Skin epidermis (tissue), 12 donors: ENCODE results near the gene SEC14L2.
"Not testable (repeated sequence)": the region's sequence is repeated elsewhere in the genome, so short reads cannot be mapped to it uniquely, and the experiment has no call there.

Experiments
- H3K27ac ChIP-seq, 21 experiments: fragments of 200-600 bp; sonication (generic) in 11 of 21; one replicate each; pipeline ENCODE4 v1.5.0; 2020; ENCODE audit warnings: mild to moderate bottlenecking in 3 of 21, inconsistent platforms in 2 of 21, moderate library complexity in 2 of 21
- H3K4me3 ChIP-seq, 7 experiments: fragments of 200-600 bp; sonication (generic) in 2 of 7; one replicate each; pipeline ENCODE4 v1.5.0; 2020; ENCODE audit warnings: inconsistent platforms in 2 of 7, mild to moderate bottlenecking in 2 of 7, moderate library complexity in 1 of 7

SEC14L2 gene

DNA sequence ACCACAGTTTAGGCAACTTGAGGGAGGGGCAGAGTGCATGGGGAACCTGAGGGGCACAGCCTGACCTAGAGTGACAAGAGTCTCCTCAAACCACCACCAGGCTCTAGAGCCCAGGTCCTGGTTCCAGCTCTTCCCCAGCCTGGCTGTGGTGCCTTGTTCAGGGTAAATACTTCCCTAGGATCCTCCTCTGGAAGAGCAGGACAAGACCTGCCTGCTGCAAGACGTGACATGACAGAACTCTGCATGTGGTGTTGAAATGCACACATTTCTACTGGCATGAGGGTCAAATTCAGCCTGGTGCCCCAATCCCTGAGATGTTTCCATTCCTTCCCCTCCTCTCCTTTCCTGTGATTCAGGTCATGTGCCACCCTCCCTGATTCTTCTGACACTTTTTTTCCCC, 3.3 kb downstream of the SEC14L2 start:
- no peak overlapping the region for H3K4me3 ChIP-seq
- H3K27ac ChIP-seq: peak overlapping the region in 7 of 21 experiments; percentile 0 to 89 (median 40)

DNA sequence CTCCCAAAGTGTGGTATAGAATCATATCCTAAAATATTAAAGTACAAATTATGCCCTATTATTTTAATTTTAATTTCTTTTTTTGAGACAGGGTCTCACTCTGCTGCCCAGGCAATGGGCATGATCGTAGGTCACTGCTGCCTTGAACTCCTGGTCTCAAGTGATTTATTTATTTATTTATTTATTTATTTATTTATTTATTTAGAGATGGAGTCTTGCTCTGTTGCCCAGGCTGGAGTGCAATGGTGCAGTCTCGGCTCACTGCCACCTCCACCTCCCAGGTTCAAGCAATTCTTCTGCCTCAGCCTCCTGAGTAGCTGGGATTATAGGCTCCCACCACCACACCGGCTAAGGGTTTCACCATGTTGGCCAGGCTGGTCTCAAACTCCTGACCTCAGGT, 4.2 kb downstream of the SEC14L2 start:
- not testable (repeated sequence) for H3K4me3 ChIP-seq, H3K27ac ChIP-seq

DNA sequence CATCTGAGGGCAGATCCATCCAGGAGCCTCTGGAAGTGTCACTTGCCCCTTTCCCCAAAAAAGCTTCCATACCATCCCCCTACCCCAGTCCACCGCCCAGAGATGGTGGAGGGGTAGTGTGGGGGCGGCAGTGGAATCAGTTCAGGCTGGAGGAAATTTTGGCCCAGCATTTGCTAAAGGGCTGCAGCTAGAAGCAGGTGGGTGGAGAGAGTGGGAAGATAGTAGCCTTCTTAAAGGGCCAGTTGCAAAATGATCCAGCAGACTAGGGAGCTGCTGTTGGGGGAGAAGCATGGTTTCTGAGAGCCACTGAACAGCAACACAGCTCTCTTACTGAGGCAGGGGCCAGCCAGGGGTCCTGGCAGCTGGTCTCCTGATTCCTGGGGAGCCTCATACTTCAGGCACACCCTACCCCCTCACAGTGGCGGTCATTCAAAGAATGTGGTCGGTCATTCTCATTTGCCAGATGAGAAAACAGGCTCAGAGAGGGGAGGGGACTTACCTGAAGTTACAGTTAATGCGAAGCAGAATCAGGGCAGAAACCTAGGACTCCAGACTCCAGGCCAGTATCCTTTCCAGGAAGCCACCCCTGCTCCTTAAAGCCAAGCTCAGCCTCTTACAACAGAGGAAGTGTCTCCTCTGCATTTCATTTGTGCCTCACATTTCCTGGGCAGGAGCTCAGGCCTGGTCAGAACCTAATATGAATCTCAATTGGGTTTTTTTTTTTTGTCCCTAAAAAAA, 5.4 kb downstream of the SEC14L2 start:
- Histone ChIP-seq H3K4me3 (no peak overlapping the region), H3K27ac (no peak overlapping the region)

DNA sequence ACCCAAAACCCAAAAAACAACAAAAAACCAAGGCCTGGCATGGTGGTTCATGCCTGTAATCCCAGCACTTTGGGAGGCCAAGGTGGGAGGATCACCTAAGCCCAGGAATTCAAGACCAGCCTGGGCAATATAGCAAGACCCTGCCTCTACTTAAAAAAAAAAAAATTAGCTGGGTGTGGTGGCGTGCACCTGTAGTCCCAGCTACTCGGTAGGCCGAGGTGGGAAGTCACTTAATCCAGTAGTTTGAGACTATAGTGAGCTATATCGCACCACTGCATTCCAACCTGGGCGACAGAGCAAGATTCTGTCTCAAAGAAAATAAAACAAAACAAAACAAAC, 5.9 kb downstream of the SEC14L2 start:
- H3K27ac ChIP-seq, H3K4me3 ChIP-seq: not testable (repeated sequence)

DNA sequence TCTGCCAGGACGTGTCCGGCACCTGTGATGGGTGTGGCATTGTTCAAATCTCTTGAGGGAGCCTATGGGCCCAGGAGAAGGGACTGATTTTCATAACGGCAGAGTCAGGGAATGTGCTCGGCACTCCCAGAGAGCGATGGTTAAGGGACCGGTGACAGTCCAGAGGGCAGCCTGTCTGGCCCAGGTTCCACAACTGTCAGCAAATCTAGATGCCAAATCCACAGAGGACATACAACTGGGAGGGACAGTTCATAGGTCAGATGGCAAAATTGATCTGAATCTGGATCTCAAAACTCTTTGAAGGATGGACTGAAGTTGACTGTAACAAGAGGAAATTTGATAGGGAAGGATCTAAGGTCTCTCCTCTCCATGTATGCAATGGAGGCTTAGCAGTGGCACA, 7.5 kb downstream of the SEC14L2 start:
- Histone ChIP-seq H3K27ac (no peak overlapping the region), H3K4me3 (no peak overlapping the region)

DNA sequence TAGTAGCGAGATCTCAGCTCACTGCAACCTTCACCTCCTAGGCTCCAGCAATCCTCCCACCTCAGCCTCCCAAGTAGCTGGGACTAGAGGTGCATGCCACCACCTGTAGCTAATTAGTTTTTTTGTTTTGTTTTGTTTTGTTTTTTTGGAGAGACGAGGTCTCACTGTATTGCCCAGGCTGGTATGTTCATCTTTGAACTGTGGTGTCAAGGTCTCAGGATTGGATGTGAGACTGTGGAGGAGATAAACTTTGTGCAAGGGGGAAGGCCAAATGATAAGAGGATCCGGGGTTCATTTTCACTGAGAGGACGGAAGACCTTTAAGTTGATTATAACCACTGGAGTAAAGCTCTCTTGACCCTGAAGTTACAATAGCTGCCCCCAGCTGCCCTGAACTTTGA, 8.9 kb downstream of the SEC14L2 start:
- Histone ChIP-seq H3K4me3 (no peak overlapping the region), H3K27ac (peak overlapping the region in 1 of 21 experiments; percentile 2)

DNA sequence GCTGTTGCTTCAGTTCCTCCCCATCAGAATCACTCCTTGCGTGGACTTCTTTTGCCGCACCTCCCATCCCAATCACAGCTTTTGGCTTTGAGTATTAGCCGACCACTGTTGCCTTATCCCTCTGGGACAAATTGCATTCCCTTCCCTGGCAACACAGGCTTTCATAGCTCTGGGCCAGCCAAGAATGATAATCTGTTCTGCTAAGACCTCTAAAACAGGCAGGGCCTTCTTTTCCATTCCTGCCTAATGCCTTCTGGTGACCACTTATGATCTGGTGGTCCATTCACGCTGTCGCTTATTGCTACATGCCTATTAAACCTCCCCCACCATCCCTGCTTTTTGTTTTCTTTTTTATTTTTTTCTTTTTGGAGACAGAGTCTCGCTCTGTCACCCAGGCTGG, 9.6 kb downstream of the SEC14L2 start:
- Histone ChIP-seq H3K27ac (peak overlapping the region in 1 of 21 experiments; percentile 2), H3K4me3 (no peak overlapping the region)

DNA sequence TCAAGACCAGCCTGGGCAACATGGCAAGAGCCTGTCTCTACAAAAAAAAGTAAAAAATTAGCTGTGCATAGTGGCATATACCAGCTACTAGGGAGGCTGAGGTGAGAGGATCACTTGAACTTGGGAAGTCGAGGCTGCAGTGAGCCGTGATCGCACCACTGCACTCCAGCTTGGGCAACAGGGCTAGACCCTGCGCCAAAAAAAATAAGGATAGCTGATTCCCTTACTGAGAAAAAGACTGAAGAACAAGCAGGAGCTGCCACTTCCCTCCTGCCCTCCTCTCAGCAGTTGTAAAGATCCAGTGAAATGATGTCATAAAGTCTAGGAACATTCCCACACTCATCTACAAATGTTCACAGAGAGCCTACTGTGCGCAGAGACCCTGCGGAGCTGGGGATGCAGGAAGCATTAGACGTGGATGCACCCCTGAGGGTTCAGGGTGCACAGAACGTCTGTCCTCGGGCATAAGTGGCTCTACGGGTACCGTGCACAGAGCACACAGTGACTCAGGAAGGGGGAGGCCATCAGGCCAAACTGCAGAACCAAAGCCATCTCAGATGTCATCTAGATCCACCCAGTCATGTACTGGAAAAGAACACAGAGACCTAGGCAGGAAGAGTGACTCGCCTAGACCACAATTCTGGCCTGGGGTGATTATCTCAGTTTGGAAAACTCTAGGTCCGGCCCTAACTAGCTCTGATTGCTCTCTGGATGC, 11.7 kb downstream of the SEC14L2 start:
- Histone ChIP-seq H3K27ac (peak overlapping the region in 1 of 21 experiments; percentile 47), H3K4me3 (no peak overlapping the region)

DNA sequence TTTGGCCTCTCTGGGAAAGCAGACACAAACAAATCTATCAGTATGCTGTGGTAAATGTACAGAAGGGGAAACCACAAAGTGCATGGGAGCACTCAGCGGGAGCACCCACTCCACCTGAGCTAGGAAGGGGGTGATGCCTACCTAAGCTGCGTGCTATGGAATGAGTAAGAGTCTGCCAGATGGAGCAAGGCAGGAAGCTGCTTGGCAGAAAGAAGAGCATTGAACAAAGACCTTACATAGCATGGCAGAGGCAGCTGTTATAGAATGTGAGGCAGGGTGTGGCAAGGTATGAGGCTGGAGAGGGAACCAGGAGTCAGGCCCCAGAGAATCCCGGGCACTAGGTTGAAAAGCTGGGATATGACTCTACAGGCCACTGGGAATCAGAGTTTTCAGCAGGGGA, 15.0 kb downstream of the SEC14L2 start:
- Histone ChIP-seq H3K27ac (peak overlapping the region in 2 of 21 experiments; percentile 11 to 60), H3K4me3 (no peak overlapping the region)

DNA sequence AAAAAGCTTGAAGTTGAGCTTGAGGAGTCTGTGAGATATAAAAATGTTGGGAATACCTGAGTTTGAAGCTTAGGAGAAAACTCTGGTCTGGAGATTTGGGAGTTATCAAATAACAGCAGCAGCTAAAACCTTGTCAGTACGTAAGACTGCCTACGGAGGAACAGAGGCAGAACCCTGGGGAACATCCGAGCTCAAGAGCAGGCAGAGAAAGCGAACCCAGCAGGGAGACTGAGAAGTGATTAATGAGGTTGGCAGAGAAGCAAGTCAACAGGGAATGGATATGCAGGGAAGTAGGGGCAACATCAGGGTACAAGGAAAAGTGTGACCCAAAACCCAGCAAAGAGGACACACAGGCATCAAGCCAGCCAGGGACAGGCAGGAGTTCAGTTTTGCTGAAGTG, 16.2 kb downstream of the SEC14L2 start:
- Histone ChIP-seq H3K27ac (peak overlapping the region in 1 of 21 experiments; percentile 64), H3K4me3 (no peak overlapping the region)

DNA sequence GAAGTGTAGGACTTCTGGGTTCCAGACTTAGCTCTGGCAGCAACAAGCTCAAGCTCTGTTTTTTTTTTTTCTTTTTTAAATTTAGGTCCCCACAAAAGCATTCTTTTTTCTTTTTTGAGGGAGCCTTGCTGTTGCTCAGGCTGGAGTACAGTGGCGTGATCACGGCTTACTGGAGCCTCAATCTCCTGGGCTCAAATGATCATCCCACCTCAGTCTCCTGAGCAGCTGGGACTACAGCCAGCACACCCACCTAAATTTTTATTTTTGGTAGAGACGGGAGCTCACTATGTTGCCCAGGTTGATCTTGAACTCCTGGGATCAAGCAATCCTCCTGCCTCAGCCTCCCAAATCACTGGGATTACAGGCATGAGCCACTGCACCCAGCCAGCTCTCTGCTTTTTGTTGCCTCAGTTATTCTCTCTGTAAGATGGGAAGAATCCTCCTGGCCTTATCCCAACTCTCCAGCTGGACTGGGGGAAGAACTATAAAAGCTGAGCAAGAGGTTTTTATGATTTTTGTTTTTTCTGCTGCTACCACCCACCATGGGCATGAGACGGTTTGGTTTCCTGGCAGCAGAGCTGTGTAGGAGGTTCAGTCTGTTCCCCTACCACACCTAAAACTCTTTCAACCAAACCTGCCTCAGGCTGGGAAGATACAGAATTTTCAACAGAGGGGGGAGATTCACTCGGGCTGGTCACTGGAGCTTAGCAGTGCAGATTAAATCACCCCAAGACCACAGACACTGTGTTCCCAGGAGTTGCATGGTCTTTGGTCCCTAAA, 17.1 kb downstream of the SEC14L2 start:
- Histone ChIP-seq H3K27ac (peak overlapping the region in 7 of 21 experiments; percentile 1 to 66 (median 30)), H3K4me3 (no peak overlapping the region)

DNA sequence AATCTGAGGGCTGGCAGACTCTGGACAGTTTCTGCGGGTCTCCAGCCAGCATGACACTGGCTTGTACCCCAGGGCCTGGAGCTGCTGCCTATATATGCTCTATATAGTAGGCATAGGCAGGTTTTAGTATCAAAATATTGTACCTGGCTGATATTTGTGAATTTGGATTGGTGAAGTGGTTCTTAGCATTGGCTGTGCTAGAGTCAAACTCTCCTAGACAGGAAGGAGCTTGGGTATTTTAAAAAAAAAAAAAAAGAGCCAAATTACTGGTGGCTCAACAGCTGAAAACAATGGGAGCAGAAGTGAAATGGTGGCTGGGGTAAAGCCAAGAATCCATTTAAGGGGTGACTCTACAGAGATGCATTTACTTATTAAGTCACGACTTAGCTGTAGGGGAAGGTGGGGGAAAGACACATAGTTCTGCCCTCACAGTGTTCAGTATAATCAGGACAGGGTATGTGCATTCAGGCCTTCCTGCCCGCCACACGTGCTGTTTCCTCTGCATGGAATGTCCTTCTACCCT, 17.8 kb downstream of the SEC14L2 start:
- H3K4me3 ChIP-seq: no peak overlapping the region
- peak overlapping the region in 6 of 21 experiments; percentile 1 to 66 (median 34) for H3K27ac ChIP-seq

DNA sequence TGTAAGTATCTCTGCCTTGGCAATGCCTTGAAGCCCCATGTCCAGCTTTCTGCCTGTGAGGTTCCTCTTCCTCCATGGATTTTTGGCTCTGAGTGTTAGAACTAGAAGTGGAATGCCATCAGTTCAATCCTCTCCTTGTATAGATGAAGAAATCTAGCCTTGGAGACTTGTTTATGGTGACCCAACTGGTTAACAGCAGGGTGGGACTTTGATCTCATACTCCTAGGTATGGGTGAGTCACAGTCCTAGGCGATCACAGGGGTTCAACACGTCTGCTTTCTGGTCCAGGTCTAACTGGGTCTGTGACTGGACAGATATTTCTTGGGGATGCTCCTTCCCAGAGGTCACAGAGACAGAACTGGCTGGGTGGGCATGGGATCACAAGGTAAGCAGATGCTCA, 19.6 kb downstream of the SEC14L2 start:
- no peak overlapping the region for H3K4me3 ChIP-seq
- peak overlapping the region in 2 of 21 experiments; percentile 1 to 42 for H3K27ac ChIP-seq

DNA sequence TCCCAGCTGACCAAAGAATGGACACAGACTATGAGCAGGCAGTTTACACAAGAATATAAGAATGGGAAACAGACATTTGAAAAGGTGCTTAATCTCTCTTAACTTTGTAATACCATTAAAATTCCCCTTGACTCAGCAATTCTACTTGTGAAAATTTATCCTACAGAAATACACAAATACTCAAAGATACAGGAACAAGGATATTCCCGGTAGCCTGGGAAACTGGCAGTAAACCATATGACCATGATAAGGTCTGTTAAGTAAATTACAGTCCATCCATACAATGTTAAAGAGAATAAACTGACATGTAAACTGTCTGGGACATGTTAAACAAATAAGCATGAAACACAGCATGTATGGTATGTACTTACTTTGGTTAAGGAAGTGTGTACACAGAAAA, 20.0 kb downstream of the SEC14L2 start:
- Histone ChIP-seq H3K27ac (no peak overlapping the region), H3K4me3 (no peak overlapping the region)

DNA sequence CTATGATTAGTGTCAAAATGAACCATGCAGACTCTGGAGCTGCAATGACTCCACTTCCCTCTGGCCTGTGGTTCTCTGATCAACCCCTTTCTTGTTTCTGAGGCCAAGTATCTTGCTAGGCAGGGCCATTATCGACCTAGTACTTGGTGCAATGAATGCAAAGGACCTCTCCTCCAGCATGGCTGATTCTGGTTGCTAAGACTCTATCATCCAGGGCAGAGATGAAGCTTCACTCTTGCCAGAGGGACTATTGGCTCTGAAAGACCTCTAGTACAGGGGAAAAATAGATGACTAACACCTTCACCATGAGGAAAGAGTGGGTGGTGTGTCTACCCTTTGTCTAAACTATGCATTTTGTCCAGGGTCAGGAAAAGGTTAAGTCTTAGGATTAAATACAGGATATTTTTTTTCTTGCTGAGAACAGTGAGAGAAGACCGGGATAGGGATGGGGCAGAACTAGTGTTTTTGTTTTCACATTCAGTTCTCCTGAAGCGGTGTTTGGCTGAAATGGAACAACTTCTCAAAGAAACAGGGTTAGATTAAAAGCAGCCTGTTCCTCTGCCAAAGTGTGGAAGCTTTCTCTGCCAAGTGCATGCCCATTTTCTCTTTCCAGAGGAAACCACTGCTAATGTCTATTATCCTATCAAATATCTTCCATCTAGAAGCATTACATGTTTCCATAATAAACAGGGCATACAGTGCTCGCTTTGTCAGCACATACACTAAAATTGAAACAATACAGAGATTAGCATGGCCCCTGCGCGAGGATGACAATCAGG, 23.7 kb downstream of the SEC14L2 start:
- H3K27ac ChIP-seq: peak overlapping the region in 18 of 21 experiments; percentile 6 to 99 (median 51)
- H3K4me3 ChIP-seq: no peak overlapping the region

DNA sequence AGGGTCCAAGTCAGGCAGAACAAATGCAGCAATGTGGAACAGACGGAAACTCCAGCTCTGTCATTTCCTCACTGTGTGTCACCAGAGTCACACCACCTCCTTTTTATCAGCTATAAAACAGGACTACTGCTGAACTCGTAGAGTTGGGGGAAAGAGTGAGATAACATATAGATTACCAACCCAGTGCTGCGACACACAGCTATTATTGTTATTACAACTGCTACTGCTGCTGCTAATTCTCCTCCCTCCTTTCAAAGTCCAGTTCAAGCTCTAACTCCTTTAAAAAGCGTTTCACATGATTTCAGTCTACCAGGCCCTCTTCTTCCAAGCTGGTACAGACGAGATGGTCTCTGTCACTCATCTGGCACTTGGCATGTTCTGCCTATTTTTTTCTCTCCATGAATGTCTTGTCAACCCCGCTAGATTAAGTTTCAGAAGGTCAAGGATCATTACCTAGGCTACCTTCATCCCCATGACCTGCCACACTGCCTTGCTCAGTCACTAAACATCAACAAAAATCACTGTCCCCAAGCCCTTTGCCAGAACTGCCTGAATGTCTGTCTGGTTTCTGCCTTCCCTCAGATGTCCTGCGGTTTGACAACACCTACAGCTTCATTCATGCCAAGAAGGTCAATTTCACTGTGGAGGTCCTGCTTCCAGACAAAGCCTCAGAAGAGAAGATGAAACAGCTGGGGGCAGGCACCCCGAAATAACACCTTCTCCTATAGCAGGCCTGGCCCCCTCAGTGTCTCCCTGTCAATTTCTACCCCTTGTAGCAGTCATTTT, 25.1 kb downstream of the SEC14L2 start:
- peak overlapping the region in 20 of 21 experiments; percentile 87 to 99 (median 96) for H3K27ac ChIP-seq
- no peak overlapping the region for H3K4me3 ChIP-seq

DNA sequence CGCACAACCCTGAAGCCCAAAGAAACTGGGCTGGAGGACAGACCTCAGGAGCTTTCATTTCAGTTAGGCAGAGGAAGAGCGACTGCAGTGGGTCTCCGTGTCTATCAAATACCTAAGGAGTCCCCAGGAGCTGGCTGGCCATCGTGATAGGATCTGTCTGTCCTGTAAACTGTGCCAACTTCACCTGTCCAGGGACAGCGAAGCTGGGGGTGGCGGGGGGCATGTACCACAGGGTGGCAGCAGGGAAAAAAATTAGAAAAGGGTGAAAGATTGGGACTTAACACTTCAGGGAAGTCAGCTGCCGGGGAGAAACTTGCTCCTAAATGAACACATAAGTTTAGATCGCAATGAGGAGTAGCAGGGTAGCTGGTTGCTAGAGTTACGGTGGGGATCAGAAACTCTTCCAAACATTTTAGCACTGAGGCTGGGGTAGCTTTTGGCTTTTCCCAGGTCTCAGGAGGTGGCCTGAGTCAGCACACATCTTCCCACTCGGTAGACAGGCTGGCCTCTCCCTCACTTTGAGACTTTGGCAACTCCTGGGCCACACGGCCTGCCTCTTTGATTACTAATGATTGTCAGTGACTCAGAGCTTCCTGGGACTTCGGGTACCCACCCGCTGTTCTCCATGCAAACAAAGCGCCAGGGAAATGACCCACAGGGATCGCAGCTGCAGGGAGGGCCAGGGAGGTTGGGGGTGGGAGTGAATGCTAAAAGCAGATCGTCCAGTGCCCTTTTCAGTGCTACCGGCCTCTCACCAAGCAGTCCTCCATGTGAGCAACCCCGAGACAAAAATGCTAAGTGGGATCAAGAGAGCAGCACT, 25.9 kb downstream of the SEC14L2 start:
- H3K4me3 ChIP-seq: peak overlapping the region; percentile 48 to 68 (median 57)
- peak overlapping the region; percentile 75 to 99 (median 96) for H3K27ac ChIP-seq
